Mononuclear cell (primary cell): ENCODE measurements around the gene FMN1. TPM values are rescaled to one million over a fixed set of nuclear protein-coding genes. Genes with fewer than 3 reads are reported as not detected.

Source experiments
- H3K27me3 ChIP-seq: 2 replicates; pipeline ENCODE4 v1.6.0; 2011; ENCODE audit warnings: low read length, control low read depth; ENCODE audit not compliant: insufficient read depth
- H3K4me1 ChIP-seq: 2 replicates; pipeline ENCODE4 v1.5.1; 2011; ENCODE audit warnings: mild to moderate bottlenecking, low read length, control low read depth; ENCODE audit not compliant: insufficient read depth
- H3K4me3 ChIP-seq: 2 replicates; pipeline ENCODE4 v1.5.1; 2011; ENCODE audit warnings: mild to moderate bottlenecking, low read length, moderate library complexity
- H3K9me3 ChIP-seq: 2 replicates; pipeline ENCODE4 v1.5.1; 2011; ENCODE audit warnings: low read depth, mild to moderate bottlenecking, control low read depth, low read length
- total RNA-seq: library from RNA; depleted of rRNA; stranded (reverse); fragments of >200 nt; gene quantifications from one replicate; pipeline ENCODE4 v1.2.3, GENCODE V29; 2012

FMN1 gene
- total RNA-seq, 1 donor: 31.2 TPM

GRCh38 chr15:33008284-33008995, 186.1 kb downstream of the FMN1 start:
- Histone ChIP-seq H3K9me3 (no peaks in the 10 kb centered on the region), H3K4me1 (peaks cover 3% of the 10 kb centered on the region), H3K4me3 (no peak overlapping the region), H3K27me3 (no peaks in the 10 kb centered on the region)

- Histone ChIP-seq H3K4me3 (no peak overlapping the region), H3K4me1 (peaks cover 3% of the 10 kb centered on the region), H3K9me3 (no peaks in the 10 kb centered on the region), H3K27me3 (no peaks in the 10 kb centered on the region)
Measured at GRCh38 chr15:33007303-33007855, 187.1 kb downstream of the FMN1 start.

GRCh38 chr15:33005582-33005981, 188.9 kb downstream of the FMN1 start:
- H3K4me1 ChIP-seq: peaks cover 3% of the 10 kb centered on the region
- no peaks in the 10 kb centered on the region for H3K9me3 ChIP-seq
- H3K27me3 ChIP-seq: no peaks in the 10 kb centered on the region
- no peak overlapping the region for H3K4me3 ChIP-seq

GRCh38 chr15:33001926-33002325, 192.6 kb downstream of the FMN1 start:
- no peak overlapping the region for H3K4me3 ChIP-seq
- no peaks in the 10 kb centered on the region for H3K27me3 ChIP-seq
- no peaks in the 10 kb centered on the region for H3K4me1 ChIP-seq
- H3K9me3 ChIP-seq: no peaks in the 10 kb centered on the region

- H3K27me3 ChIP-seq: no peaks in the 10 kb centered on the region
- H3K4me3 ChIP-seq: no peak overlapping the region
- H3K9me3 ChIP-seq: no peaks in the 10 kb centered on the region
- H3K4me1 ChIP-seq: no peaks in the 10 kb centered on the region
Measured at GRCh38 chr15:32998979-32999672, 195.4 kb downstream of the FMN1 start.

GRCh38 chr15:32998182-32998581, 196.3 kb downstream of the FMN1 start:
- no peaks in the 10 kb centered on the region for H3K27me3 ChIP-seq
- H3K4me3 ChIP-seq: no peak overlapping the region
- no peaks in the 10 kb centered on the region for H3K9me3 ChIP-seq
- no peaks in the 10 kb centered on the region for H3K4me1 ChIP-seq

- no peak overlapping the region for H3K4me3 ChIP-seq
- no peaks in the 10 kb centered on the region for H3K27me3 ChIP-seq
- no peaks in the 10 kb centered on the region for H3K9me3 ChIP-seq
- no peaks in the 10 kb centered on the region for H3K4me1 ChIP-seq
Measured at GRCh38 chr15:32994810-32995424, 199.6 kb downstream of the FMN1 start.

- no peaks in the 10 kb centered on the region for H3K27me3 ChIP-seq
Measured at GRCh38 chr15:32993285-32993684, 201.2 kb downstream of the FMN1 start.

GRCh38 chr15:32991619-32992111, 202.8 kb downstream of the FMN1 start:
- Histone ChIP-seq H3K27me3 (no peaks in the 10 kb centered on the region), H3K4me1 (no peaks in the 10 kb centered on the region), H3K9me3 (no peaks in the 10 kb centered on the region), H3K4me3 (no peak overlapping the region)

More at GRCh38 chr15:32993285-32993684, 201.2 kb downstream of the FMN1 start:
- Histone ChIP-seq H3K4me3 (no peak overlapping the region), H3K9me3 (no peaks in the 10 kb centered on the region), H3K4me1 (no peaks in the 10 kb centered on the region)

GRCh38 chr15:32990071-32990470, 204.4 kb downstream of the FMN1 start:
- no peaks in the 10 kb centered on the region for H3K9me3 ChIP-seq
- no peaks in the 10 kb centered on the region for H3K4me1 ChIP-seq
- H3K27me3 ChIP-seq: no peaks in the 10 kb centered on the region
- H3K4me3 ChIP-seq: no peak overlapping the region

GRCh38 chr15:32987067-32987466, 207.4 kb downstream of the FMN1 start:
- Histone ChIP-seq H3K4me3 (no peak overlapping the region), H3K4me1 (no peaks in the 10 kb centered on the region), H3K27me3 (no peaks in the 10 kb centered on the region), H3K9me3 (no peaks in the 10 kb centered on the region)

GRCh38 chr15:32986147-32986546, 208.4 kb downstream of the FMN1 start:
- Histone ChIP-seq H3K4me3 (no peak overlapping the region), H3K4me1 (no peaks in the 10 kb centered on the region), H3K27me3 (no peaks in the 10 kb centered on the region), H3K9me3 (no peaks in the 10 kb centered on the region)

GRCh38 chr15:32983679-32984078, 210.8 kb downstream of the FMN1 start:
- Histone ChIP-seq H3K27me3 (no peaks in the 10 kb centered on the region), H3K9me3 (no peaks in the 10 kb centered on the region), H3K4me1 (no peaks in the 10 kb centered on the region), H3K4me3 (no peak overlapping the region)

- Histone ChIP-seq H3K27me3 (no peaks in the 10 kb centered on the region), H3K4me1 (no peaks in the 10 kb centered on the region), H3K9me3 (no peaks in the 10 kb centered on the region), H3K4me3 (no peak overlapping the region)
Measured at GRCh38 chr15:32982001-32982400, 212.5 kb downstream of the FMN1 start.

- no peak overlapping the region for H3K4me3 ChIP-seq
- H3K27me3 ChIP-seq: no peaks in the 10 kb centered on the region
- H3K9me3 ChIP-seq: no peaks in the 10 kb centered on the region
- H3K4me1 ChIP-seq: no peaks in the 10 kb centered on the region
Measured at GRCh38 chr15:32981536-32981935, 213.0 kb downstream of the FMN1 start.
